GM19043 (cell line): ENCODE data around the gene RFTN1.

Source experiments
- ATAC-seq: cut with Tn5 transposase; IDR thresholded peaks from one replicate; pipeline ENCODE4 v1.9.1; 2021; ENCODE audit warnings: low read depth; ENCODE audit not compliant: unreplicated experiment

The RFTN1 gene

DNA sequence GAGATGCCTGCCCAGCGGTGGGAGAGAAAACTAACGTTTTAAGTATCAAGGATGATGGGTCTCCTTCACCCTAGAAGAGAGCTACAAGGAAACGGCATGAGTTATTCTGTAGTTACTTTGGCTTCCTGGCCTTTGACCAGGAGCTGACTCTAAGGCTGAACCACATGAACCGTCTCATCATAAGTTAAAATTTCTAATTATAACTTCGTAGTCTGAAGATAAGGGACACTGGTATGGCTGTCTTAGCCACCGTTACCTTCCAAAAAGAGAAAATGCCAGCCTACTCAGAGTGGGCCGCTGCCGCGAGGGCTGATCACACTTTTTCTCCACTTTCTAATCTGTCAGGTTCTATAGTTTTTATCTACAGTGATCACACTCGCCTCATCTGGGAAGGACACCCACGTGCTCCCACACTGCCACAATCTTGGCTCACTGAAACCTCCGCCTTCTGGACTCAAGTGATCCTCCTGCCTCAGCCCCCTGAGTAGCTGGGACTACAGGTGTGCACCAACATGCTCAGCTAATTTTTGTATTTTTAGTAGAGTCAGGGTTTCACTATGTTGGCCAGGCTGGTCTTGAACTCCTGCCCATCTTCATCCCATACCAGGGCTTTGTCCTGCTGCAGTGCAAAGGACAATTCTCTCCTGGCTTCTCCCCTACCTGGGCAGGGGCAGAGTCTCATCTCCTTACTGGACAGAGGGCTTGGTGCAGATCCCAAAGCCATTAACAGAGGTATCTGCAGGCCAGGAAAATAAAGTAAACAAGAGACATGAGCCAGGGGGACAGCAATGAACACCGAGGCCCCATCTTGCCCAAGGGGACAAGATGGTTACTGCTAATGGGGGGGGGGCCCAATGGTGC, 73.4 kb downstream of the RFTN1 start:
- no peak for ATAC-seq

DNA sequence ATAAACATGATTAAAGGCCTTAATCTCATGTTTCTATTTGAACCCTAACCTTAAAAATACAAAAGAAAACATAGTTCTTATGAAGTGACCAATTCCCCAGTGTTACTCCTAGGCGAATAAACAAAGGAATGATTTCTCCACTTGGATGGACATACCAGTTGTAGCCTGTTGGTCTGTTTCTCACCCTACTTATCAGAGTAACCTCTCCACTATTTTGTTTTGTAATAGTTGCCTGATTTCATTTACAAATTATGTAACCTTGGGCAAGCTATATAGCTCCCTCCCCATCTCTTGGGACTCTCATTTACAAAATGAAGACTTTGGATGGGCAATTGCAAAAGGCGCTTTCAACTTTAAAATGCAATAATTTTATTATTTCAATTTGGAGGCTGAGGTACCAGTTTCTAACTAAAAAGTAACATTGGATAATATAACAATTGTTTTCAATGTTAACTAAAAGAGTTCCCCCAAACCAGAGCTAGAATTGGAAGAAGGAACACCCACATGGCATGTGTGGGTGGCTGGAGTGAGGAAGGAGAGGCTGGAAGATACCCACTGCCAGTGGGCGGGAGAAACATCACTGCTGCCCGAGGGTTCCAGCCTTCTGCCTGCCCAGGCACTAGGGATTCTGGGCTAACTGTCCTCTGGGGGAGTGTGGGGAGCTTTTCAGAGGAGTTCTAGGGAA, 74.2 kb downstream of the RFTN1 start:
- no peak for ATAC-seq

DNA sequence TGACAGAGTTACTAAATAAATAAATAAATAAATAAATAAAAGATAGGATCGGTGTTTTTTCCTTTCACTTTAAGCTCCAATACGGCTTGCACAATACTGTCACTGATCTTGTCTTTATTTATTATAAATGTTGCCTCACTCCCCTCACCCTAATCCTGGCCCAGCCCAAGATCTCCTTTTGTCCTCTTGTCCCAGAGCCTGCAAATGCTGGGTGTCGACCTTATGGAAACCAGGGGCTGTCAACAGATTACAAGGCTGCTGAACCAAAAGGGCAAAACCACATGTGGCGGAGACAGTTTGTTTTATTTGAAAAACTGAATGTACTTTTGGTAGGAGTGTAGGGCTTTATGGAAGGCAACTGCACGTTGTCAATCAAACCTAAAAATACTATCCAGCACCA, 75.9 kb downstream of the RFTN1 start:
- no peak for ATAC-seq

DNA sequence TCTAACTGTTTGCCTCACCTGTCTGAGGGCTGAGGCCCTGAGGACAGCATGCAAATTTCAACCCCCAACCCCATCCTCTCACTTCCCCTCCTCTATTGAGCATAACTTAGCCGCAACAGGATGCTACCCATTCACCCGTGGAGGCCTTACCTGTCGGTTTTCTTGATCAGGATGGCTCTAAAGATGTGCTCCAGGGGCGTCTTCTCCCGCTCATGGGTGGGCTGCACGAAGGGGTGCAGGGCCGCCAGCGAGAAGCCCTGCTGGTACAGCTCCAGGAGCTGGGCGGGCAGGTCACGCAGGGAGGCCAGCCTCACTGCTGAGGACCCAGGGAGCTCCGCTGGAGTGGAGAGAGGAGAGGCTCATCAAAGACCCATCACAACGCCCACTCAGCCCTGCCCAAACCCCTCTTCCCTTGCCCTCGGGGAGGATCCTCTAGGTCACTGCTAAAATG, 79.8 kb downstream of the RFTN1 start:
- ATAC-seq, result peak; percentile 67

DNA sequence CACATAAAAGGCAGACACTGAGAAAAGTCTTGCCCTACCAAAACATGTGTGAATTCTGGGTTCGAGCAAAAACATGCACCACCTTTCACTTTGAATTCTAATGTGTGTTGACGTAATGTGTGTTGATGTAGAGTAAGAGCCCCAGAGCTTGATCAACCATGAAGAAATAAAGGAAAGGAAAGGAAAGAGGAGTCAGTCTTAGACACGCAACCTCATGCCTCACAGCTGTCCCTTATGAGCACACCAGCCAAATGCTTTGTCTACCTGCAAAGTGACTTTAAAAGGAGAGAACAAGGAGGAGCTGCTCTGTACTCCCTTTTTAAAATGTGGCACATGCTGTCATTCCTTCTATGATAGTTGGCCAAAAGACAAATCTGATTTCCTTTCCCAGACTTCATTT, 80.8 kb downstream of the RFTN1 start:
- ATAC-seq, result peak; percentile 34

DNA sequence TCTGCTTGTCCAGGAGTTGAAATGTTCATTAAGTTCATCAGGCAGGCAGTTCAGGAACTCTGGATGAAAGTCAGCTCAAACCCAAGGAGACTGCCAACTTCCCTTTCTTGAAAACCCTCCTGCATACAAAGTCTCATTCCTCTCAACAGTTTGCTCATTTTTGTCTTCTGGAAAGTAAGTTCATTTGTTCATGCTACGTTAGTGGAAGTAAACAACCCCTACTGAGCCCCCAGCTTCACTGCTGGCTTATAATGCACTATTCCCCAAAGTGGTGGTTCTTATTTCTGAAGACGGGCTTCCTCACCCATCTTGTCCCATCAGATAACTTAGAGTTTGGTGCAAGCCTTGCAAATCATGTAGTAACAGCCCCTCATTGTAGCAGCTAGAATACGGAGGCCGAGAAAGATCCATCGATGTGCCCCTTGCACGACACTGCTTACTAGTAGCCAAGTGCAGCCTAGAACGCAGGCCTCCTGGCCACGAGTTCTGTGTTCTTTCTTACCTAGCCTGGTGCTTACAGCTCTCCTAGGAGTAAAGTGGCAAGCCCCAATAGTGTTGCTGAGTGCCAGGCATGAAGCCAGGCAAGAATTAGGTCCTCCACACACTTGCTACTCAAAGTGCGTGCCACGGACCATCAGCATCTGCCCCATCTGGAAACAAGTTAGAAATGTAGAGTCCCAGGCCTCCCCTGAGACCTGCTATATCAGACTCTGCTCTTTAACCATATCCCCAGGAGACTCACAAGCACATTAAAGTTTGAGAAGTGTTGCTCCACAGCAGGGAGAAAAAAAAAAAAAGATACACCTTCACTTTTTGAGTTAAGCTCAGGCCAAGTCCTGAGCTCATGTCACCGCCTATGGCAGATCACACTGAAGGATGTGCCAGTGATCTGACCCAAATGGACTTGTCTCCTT, 82.5 kb downstream of the RFTN1 start:
- ATAC-seq, result peak; percentile 37

DNA sequence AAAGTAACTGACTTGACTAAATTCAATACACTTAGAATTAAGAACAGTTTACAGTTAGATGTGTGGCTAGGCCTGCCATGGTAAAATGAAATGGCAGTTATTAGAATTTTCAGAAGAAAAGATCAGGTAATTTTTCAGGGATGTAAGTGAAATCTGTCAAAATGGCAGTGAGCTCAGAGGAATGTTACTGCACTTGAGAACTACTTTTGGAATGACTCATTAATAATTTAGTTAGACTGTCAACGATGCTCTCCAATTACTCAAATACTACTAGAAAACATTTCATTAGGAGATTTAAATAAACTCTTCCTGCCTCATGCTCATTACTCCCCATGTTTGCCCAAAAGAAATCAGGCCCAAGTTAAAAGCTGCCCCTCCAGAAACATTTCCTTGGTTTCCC, 84.4 kb downstream of the RFTN1 start:
- no peak for ATAC-seq

DNA sequence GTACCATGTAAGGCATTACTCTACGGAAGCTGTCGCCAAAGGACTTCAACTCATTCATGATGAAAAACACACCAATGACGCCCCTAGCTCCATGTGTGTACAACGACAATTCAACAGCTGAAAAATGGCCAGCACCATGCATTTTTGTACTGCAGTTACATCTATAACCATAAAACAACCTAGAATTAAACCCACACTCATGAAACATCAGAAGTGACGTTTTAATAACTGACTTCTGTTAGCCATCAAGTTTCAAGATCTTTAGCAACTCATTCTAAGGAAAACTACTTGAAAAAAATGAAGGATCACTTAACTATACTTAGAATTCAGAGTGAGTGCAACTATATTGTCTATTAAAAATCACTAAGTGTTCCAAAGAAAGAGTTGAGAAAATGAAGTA, 84.9 kb downstream of the RFTN1 start:
- no peak for ATAC-seq

DNA sequence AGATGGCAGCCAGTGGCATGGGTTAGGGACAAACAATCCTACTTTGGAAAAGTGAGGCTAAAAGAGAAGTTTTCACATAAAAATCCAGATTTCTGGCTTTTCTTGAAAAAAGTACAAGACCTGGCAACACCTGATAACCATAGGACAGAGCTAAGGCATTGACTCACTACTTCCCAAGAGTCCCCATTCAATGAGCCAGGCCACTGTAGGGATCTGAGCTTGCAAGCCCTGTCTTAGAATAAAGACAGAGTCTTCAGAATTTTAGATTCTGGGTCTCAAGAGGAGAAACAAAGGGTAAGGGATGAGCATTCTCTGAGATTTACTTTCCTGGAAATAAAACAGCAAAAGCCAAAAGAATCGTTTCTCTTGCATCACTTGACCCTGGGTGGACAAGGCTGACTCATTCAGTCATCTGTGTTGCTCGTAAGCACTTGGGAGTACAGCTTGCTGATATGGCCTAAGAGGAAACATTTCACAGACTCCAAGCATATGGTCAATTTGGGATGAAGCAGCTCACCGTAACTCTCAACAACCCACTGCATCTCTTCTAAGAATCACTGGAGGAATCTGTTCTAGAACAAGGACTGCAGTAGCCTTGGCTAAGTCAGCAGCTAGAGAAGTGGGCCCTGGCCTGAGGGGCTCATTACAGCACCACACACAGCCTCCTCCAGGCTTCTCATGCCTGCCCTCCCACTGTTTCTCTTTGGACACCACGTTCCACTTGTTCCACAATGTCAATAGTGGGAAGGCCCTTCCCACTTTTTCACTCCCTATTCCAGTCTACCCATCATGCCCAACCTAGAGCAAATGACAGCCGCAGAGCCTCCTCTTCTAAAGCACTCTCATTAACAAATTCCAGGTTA, 86.2 kb downstream of the RFTN1 start:
- ATAC-seq, result no peak

DNA sequence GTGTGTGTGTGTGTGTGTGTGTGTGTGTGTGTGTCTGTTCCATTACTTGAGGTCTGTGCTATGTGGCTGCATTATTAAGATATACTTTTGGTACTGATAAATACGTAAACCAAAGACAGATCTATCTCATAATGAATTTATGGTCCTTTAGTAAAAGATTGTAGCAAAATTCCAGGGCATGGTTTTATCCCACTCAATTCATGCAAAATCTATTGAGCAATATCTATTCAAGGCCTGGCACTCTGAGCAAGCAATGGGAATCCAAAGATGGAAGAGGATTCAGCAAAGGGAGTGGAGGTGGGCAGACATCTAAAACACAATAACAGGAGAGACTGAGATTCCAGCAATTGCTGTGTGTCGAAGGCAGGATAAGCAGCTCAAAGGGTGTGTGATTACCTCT, 86.8 kb downstream of the RFTN1 start:
- ATAC-seq, result no peak

DNA sequence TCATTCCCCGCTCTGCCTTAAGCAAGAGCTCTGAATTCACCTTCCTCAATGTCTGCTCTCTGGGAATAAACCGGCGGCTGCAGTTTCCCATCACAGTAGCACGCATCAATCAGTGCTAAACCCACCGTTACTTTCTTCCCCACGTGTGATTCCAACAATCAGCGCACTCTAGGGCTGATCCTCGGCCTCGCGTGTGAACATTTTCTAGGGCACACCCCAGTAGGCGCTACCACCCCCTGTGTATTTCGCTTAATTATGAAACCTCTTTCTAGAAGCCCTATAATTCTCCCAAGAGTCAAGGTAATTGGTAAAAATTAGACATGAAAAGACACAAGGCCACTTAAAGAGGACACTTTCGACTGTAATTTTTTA, 87.5 kb downstream of the RFTN1 start:
- no peak for ATAC-seq

DNA sequence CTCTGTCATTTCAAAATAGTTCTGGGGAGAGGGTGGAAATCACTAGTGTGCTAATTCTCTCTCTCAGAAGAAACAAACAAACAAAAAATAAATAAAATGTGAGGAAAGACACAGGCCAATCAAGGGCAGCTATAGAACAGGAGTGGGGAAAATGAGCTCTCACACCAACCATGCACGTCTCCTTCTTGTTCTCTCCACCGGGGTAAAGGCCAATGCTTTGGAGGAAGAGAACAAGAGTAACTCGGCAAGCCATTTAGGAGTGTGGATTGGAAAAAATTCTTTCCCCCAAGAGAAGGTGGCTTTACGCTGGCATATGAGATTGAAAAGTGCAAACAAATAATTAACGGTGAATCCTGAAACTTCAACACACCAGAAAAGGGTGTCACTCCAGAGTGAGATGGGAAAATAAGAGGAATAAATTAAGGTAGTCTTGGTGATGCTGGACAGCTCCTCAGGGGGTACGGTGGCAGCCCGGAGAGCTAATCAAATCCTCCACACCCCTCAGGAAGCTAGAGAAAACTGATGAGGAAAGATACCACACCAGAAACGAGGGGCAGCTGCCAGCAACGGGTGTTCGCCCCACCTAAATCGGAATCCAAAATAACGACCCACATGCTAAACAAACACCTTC, 88.0 kb downstream of the RFTN1 start:
- no peak for ATAC-seq

DNA sequence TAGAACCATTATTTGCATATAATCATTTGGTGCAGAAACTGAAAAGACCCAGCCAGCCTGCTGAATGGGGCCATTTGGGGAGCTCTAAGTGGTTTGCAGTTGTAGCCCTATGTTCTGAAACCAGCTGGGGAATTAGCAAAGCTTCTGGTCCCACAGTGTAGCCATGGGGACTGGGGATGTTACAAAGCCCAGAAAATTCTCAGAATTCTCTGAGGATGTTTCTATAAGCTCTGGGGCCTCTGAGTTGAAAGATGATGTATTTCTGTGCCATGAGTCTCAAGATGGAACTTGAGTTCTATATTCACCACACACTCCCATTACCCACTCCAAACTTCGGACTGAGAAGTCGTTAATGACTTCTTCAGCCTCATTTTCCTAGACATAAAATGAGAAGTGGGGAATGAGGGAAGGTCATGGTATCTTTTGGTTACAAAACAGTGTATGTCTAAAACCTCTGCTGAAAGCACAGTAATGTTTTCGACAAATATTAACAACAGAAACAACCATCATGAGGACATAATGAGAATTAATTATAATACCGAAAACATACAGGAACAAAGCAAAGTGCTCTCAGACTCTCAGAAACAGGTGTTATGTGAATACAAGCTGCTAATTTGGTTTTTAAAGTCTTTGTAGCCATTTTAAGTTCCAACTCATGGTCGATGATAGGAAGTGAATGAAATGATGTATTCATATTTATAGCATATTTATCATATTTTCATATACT, 89.4 kb downstream of the RFTN1 start:
- peak; percentile 85 for ATAC-seq

DNA sequence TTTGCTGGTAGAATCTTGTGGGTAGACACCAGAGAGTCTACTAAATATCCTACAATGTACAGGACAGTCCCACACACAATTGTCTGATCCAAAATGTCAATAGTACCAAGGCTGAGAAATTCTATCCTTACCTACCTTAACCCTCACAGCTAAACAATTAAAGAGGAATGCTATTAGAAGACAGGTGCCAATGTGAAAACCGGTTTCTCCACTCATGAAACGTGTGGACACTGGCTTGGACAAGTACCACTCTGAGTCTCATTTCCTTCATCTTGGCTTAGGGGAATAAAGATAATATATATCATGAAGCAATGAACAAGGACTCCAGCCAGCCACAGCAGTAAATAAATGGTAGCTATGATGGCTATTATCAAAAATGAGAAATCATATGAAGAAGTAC, 90.2 kb downstream of the RFTN1 start:
- no peak for ATAC-seq

DNA sequence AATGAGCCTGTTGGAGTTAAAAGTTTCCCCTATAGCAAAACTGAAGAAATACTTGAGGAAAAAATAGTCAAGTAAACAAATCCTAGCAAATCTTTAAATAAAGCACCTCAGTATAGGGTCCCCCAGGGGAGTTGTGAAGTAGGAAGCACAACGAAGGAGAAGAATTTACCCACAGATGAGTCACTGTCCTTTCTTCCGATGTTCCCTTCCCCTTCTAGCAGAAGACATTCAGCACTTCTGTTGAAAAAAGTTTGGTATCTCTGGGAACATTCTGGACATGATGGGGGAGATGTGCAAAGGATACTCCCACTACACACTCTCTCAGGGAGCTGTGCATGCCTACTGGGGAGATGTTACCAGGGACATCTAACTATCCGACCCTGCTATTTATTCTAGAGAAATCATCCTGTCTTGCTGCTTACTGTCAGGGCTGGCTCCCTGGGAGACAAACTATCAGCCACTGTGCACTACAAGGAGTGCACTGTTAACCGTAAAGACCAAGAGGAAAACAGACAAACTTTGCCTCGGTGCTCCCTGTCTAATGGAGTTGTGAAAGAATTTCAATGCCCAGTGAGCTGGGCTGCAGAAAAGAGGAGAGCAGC, 93.8 kb downstream of the RFTN1 start:
- no peak for ATAC-seq

DNA sequence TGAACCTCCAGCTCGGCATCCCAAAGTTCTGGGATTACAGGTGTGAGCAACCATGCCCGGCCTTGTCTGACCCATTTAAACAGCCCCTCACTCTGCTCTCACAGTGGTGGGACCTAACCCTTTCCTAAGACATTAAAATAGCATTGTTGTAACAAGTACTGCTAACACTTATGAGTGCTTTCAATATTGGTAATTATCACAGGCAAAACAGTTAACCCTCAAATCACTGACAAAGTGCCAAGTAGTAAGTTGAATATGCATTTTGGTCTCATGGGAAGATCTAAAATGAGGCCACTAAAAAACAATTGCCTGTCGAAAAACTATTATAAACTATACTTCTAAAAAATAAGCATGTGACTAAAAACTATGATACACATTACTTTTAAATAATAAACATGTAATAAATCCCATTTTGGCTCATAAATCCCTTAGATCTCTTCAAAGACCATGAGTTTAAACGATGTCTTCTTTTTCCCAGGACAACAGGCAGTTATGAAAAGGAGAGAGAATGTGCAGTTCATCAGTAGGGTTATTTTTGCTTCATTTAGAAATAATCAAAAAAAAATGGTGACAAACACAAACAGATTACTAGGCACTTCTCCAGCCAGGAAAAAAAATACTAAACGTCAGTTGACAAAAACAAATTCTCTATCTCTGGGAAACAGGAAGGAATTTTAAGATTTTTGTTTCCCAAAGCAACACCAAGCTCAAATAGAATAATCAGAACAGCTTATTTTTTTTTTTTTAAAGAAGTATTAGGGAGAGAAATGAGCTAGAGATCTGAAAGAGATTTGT, 95.4 kb downstream of the RFTN1 start:
- ATAC-seq, result no peak

DNA sequence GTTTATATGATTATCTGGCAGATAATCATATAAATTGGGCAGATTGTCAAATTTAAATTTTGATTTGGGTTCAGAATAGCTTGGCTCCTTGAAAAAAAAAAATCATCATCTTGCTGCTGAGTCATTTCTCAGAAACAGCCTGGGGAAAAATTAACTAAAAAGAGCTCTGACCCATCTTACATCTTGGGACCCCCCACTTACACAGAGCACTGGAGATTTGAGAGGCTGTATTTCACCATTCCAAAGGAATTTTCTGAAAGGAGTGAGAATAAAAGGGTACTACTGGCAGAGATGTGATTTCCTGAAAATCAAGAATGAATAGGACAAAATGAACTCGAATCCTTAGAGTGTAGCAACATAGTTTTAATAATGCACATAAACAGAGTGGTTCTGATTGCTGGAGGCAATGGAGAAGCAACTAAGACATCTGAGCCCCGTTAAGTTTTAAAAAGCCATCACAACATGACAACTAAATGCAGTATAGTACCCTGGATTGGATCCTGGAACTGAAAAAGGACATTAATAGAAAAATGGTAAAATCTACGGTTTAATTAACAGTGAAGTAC, 97.5 kb downstream of the RFTN1 start:
- ATAC-seq, result no peak

DNA sequence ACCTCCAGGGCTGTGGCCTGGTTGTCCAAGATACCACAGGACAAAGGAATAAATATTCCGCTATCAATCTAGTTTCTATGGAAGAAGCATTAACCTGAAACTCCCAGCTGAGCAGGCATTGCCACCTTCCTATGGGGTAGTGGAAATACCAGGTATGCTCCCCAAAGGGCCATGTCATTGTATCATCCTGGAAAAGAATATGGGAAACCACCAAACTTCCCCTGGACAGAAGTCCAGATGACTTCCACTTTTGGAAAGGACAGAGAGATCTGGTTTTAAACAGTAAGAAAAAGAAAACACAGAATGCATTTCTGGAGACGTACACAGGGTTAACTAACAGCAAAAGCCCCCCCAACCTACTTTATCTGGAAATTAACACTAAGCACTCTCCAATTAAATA, 100.2 kb downstream of the RFTN1 start:
- ATAC-seq, result no peak
